H9 (cell line): ENCODE data around the gene BAHD1. TPM values are rescaled to one million over a fixed set of nuclear protein-coding genes. Genes with fewer than 3 reads are reported as not detected.

Source experiments
- DNase-seq: peaks from one replicate; pipeline ENCODE4 v3.0.0-alpha.2; 2017
- H2AFZ ChIP-seq: one replicate; pipeline ENCODE4 v1.6.1; 2013; ENCODE audit warnings: mild to moderate bottlenecking, low read length, control low read depth, moderate library complexity
- H2AK5ac ChIP-seq: 2 replicates; pipeline ENCODE4 v1.6.1; 2013; ENCODE audit warnings: low read length, control low read depth, mixed read lengths; ENCODE audit not compliant: insufficient read length
- H2BK120ac ChIP-seq: one replicate; pipeline ENCODE4 v1.6.1; 2013; ENCODE audit warnings: low read depth, mild to moderate bottlenecking, low read length, control low read depth, inconsistent platforms; ENCODE audit not compliant: poor library complexity, severe bottlenecking
- H2BK12ac ChIP-seq: 2 replicates; pipeline ENCODE4 v1.6.1; 2013; ENCODE audit warnings: low read length, control low read depth, mixed read lengths, low read depth; ENCODE audit not compliant: insufficient read length
- H2BK15ac ChIP-seq: 2 replicates; pipeline ENCODE4 v1.6.1; 2013; ENCODE audit warnings: low read depth, low read length, control low read depth
- H2BK20ac ChIP-seq: one replicate; pipeline ENCODE4 v1.6.1; 2013; ENCODE audit warnings: low read depth, mild to moderate bottlenecking, low read length, control low read depth, inconsistent platforms; ENCODE audit not compliant: poor library complexity, severe bottlenecking
- H2BK5ac ChIP-seq: 2 replicates; pipeline ENCODE4 v1.6.1; 2013; ENCODE audit warnings: low read length, control low read depth, mixed read lengths; ENCODE audit not compliant: insufficient read length
- H3K14ac ChIP-seq: 2 replicates; pipeline ENCODE4 v1.6.1; 2013; ENCODE audit warnings: low read length, control low read depth; ENCODE audit not compliant: insufficient read depth
- H3K18ac ChIP-seq: 2 replicates; pipeline ENCODE4 v1.6.1; 2013; ENCODE audit warnings: low read depth, mild to moderate bottlenecking, mixed read lengths, low read length, control low read depth; ENCODE audit not compliant: insufficient read length
- H3K23ac ChIP-seq: 2 replicates; pipeline ENCODE4 v1.6.1; 2013; ENCODE audit warnings: low read length, control low read depth, mixed read lengths, low read depth; ENCODE audit not compliant: insufficient read length
- H3K23me2 ChIP-seq: 2 replicates; pipeline ENCODE4 v1.6.1; 2013; ENCODE audit warnings: low read depth, mild to moderate bottlenecking, mixed read lengths, low read length, control low read depth; ENCODE audit not compliant: insufficient read length, poor library complexity, severe bottlenecking
- H3K27ac ChIP-seq: 2 replicates; pipeline ENCODE4 v1.5.1; 2013; ENCODE audit warnings: low read length, control low read depth, mixed read lengths, low read depth; ENCODE audit not compliant: insufficient read length
- H3K27me3 ChIP-seq: 2 replicates; pipeline ENCODE4 v1.6.1; 2013; ENCODE audit warnings: low read length, control low read depth, inconsistent platforms; ENCODE audit not compliant: insufficient read depth
- H3K4ac ChIP-seq: 2 replicates; pipeline ENCODE4 v1.6.1; 2013; ENCODE audit warnings: low read depth, mild to moderate bottlenecking, control low read depth, inconsistent platforms, low read length, moderate library complexity
- H3K4me1 ChIP-seq: 2 replicates; pipeline ENCODE4 v1.6.1; 2013; ENCODE audit warnings: low read length, control low read depth, inconsistent platforms; ENCODE audit not compliant: insufficient read depth
- H3K4me2 ChIP-seq: 2 replicates; pipeline ENCODE4 v1.6.1; 2013; ENCODE audit warnings: low read length, control low read depth, mixed read lengths; ENCODE audit not compliant: insufficient read length, insufficient read depth
- H3K56ac ChIP-seq: 2 replicates; pipeline ENCODE4 v1.6.1; 2013; ENCODE audit warnings: low read depth, mild to moderate bottlenecking, mixed read lengths, low read length, control low read depth; ENCODE audit not compliant: insufficient read length
- H3K79me1 ChIP-seq: 2 replicates; pipeline ENCODE4 v1.6.1; 2013; ENCODE audit warnings: low read depth, mild to moderate bottlenecking, moderate library complexity, low read length, control low read depth, inconsistent platforms; ENCODE audit not compliant: insufficient read depth, poor library complexity, severe bottlenecking
- H3K79me2 ChIP-seq: 2 replicates; pipeline ENCODE4 v1.6.1; 2013; ENCODE audit warnings: low read length, control low read depth, inconsistent platforms; ENCODE audit not compliant: insufficient read depth
- H3K9ac ChIP-seq: 2 replicates; pipeline ENCODE4 v1.6.1; 2013; ENCODE audit warnings: low read length, control low read depth, mixed read lengths; ENCODE audit not compliant: insufficient read length; ENCODE audit errors: extremely low read depth
- H3K9me3 ChIP-seq: one replicate; pipeline ENCODE4 v1.6.1; 2013; ENCODE audit warnings: low read depth, low read length, inconsistent platforms; ENCODE audit not compliant: control insufficient read depth
- H3T11ph ChIP-seq: one replicate; pipeline ENCODE4 v1.6.1; 2013; ENCODE audit warnings: mild to moderate bottlenecking, low read length, control low read depth, inconsistent platforms
- H4K20me1 ChIP-seq: one replicate; pipeline ENCODE4 v1.6.1; 2013; ENCODE audit not compliant: control insufficient read depth, insufficient read length, insufficient read depth
- H4K5ac ChIP-seq: 2 replicates; pipeline ENCODE4 v1.6.1; 2013; ENCODE audit warnings: low read depth, mild to moderate bottlenecking, mixed read lengths, low read length, control low read depth; ENCODE audit not compliant: insufficient read length
- H4K8ac ChIP-seq: replicated peaks from 2 replicates; pipeline ENCODE4 v1.6.1; 2013; ENCODE audit warnings: low read length, control low read depth, mixed read lengths, low read depth; ENCODE audit not compliant: insufficient read length
- H4K91ac ChIP-seq: 2 replicates; pipeline ENCODE4 v1.6.1; 2013; ENCODE audit warnings: low read depth, mild to moderate bottlenecking, moderate library complexity, mixed read lengths, low read length, control low read depth; ENCODE audit not compliant: insufficient read length
- H3K27ac Mint-ChIP-seq, 3 experiments: 2 replicates in 2 of 3; 3 replicates in 1 of 3; pipeline ENCODE4 v1.8.0; 2020 to 2021; ENCODE audit warnings: mixed read lengths in 3 of 3, mild to moderate bottlenecking in 1 of 3, moderate library complexity in 1 of 3
- H3K27me3 Mint-ChIP-seq: 2 replicates; pipeline ENCODE4 v1.8.0; 2021; ENCODE audit warnings: low read depth, mild to moderate bottlenecking, moderate library complexity, mixed read lengths
- H3K36me3 Mint-ChIP-seq, 3 experiments: 2 replicates in 2 of 3; 3 replicates in 1 of 3; pipeline ENCODE4 v1.8.0; 2020 to 2021; ENCODE audit warnings: low read depth in 3 of 3, mixed read lengths in 3 of 3; ENCODE audit not compliant: insufficient read depth in 1 of 3
- H3K4me1 Mint-ChIP-seq, 2 experiments: 2 replicates each; pipeline ENCODE4 v1.8.0; 2020; ENCODE audit warnings: mixed read lengths in 2 of 2
- H3K4me3 Mint-ChIP-seq, 2 experiments: 2 replicates in 1 of 2; 3 replicates in 1 of 2; pipeline ENCODE4 v1.8.0; 2020 to 2021; ENCODE audit warnings: mild to moderate bottlenecking in 2 of 2, mixed read lengths in 2 of 2, moderate library complexity in 1 of 2
- H3K9me3 Mint-ChIP-seq, 2 experiments: 2 replicates in 1 of 2; 3 replicates in 1 of 2; pipeline ENCODE4 v1.8.0; 2020; ENCODE audit warnings: mild to moderate bottlenecking in 2 of 2, mixed read lengths in 2 of 2, moderate library complexity in 1 of 2
- CTCF ChIP-seq: fragments of 200-600 bp; sonication (generic); conservative IDR thresholded peaks from 3 replicates; pipeline ENCODE4 v1.8.0; 2021; ENCODE audit warnings: antibody characterized with exemption, mild to moderate bottlenecking
- WGBS: extraction: QIAGEN DNeasy Blood & Tissue Kit; methylation state at CpG from one replicate; pipeline ENCODE4 v1.1.7; 2013; ENCODE audit warnings: missing lambda C conversion rate, low lambda C conversion rate, mixed read lengths; ENCODE audit not compliant: insufficient read length; ENCODE audit errors: extremely low coverage; 5-methylcytosine and 5-hydroxymethylcytosine counted together
- total RNA-seq: library from RNA; stranded (reverse); gene quantifications from 2 replicates; pipeline ENCODE4 v1.2.1, GENCODE V29; 2021

BAHD1 gene
- total RNA-seq, 1 experiment from 2014 or later, result 54.1 TPM

DNA sequence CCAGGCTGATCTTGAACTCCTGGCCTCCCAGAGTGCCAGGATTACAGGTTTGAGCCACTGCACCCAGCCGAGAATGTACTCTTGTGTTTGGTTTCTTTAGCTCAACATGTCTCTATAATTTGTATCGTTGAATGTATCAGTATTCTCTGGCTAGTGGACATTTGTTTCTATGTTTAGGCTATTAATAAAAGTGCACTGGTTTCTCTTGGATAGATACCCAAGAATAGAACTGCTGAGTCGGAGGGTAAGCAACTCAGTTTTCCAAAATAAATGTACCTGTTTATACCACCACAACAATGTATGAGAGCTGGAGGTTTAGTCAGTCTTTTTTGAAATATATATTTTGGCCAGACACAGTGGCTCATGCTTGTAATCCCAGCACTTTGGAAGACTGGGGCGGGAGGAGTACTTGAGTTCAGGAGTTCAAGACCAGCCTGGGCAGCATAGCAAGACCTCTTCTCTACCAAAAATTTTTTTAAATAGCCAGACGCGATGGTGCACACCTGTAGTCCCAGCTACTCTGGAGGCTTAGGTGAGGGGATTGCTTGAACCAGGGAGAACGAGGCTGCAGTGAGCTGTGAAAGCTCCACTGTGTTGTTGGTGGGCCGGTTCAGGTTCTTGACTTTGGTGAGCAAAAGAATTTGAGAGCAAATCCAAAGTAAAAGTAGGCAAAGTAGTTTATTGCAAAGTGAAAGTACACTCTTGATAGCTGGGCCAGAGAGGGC, 42.9 kb upstream of the BAHD1 start:
- H2BK5ac ChIP-seq, result no peak overlapping the region
- no peak overlapping the region for H3T11ph ChIP-seq
- DNase-seq, result no peak
- H3K4me2 ChIP-seq, result no peak overlapping the region
- no peaks in the 10 kb centered on the region for H3K23me2 ChIP-seq
- no peak overlapping the region for H2BK20ac ChIP-seq
- no peaks in the 10 kb centered on the region for H3K79me1 ChIP-seq
- Mint-ChIP-seq H3K27me3 (no peaks in the 10 kb centered on the region), H3K36me3 (peaks cover 10 to 22% (median 12%) of the 10 kb centered on the region in 3 experiments; a peak in 6 of 7 replicates), H3K27ac (no peak overlapping the region), H3K4me3 (no peak overlapping the region), H3K4me1 (no peaks in the 10 kb centered on the region), H3K9me3 (no peaks in the 10 kb centered on the region)
- no peak overlapping the region for H3K56ac ChIP-seq
- WGBS, result no CpG with 5 or more reads among the region's 8 CpGs
- no peak for TF ChIP-seq CTCF
- no peak overlapping the region for H2AK5ac ChIP-seq
- H2BK12ac ChIP-seq, result no peak overlapping the region
- H3K18ac ChIP-seq, result no peak overlapping the region
- H3K27ac ChIP-seq, result no peak overlapping the region
- H4K91ac ChIP-seq, result no peak overlapping the region
- H4K5ac ChIP-seq, result no peak overlapping the region
- no peaks in the 10 kb centered on the region for H3K79me2 ChIP-seq
- H3K9ac ChIP-seq, result no peak overlapping the region
- H2BK15ac ChIP-seq, result no peak overlapping the region
- H3K14ac ChIP-seq, result no peak overlapping the region
- H3K27me3 ChIP-seq, result no peaks in the 10 kb centered on the region
- H4K8ac ChIP-seq, result no peak overlapping the region
- H3K4ac ChIP-seq, result no peak overlapping the region
- no peak overlapping the region for H2AFZ ChIP-seq
- H4K20me1 ChIP-seq, result no peaks in the 10 kb centered on the region
- no peak overlapping the region for H2BK120ac ChIP-seq
- no peaks in the 10 kb centered on the region for H3K9me3 ChIP-seq
- H3K4me1 ChIP-seq, result no peaks in the 10 kb centered on the region
- H3K23ac ChIP-seq, result no peak overlapping the region
